GM10847 (cell line): ENCODE results near the gene RGL2.
A peak's percentile ranks its signal among the peaks of the same experiment; 100 is the strongest.

Source experiments
- POLR2A ChIP-seq: IDR thresholded peaks from 2 replicates; pipeline ENCODE4 v1.6.1; 2011; ENCODE audit not compliant: insufficient read length; ENCODE audit errors: extremely low read depth

RGL2 gene

DNA sequence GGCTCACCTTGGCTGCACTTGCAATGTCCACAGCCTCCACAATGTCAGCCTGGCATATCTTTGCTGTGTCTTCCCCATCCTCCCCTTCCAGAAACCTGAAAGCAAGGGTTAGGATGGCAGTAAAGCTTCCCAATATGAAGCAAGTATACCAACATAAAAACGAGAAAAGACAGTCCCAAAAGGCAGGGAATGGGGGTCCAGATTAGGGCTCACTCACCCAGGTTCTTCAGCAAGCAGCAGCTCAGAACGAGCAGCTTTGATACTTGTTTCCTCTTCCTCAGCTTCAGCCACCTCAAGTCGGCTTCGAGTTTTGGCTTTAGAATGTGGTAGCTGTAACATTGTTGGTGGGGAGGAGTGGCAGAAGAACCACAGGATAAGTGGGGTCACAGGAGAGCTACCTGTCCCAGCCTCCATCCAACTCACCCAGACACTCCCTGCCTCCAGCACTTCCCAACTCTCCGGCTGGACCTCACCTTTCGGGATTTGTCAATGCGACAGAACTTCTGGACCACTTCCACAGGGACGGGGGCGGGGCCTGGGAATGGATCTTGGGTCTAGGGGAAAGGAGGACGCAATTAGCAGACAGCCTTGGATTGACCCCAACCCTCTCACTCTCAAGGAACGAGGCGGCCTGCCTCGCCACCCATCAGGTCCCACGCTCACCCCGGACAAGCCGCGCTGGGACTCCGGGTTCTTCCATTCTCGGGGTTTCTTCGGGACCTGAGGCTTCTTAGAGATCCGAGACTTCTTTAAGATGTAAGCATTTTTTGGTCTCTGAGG is 10.4 kb downstream of the RGL2 start:
- no peak for TF ChIP-seq POLR2A

DNA sequence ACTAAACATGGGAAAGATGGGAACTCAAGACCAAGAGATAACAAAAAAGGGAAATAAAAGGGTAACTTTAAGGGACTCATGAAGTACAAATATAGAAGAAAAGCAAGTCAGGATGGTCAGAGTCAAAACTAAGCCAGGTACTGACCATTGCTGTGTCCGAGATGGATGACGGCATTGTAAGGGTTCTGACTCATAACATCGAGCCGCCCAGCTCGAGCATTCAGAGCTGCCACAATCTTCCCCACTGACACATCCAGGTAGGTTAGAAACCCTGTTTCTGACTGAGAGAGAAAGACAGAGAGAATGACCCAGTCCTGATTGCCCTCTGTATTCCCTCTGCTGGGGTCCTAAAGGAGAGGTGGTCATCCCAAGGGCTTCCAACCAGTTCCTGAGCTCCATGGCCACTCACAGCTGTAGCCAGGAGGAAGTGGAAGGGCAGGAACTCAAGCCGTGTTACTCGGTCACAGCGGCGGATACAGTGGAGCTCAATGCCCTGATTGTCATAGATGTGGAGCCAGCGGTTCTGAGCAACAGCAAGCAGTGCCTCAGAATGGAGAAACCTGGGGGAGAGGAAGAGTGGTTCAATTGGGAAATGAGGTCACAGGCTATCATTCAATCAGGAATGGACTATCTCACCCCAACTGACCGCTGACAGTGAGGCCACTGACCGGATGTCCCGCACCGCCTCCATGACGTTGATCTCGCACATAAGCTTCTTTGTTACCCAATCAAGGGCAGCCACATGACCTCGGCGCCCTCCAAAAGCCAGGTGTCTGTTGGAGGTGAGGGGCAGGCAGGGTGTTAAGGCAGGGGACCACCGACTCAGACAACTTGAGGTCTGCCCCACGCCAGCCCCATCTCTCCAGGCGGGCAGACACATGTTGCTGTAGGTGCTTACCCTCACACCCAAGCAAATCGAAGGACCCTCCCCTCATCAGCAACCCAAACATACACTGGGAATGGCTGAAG is 11.5 kb downstream of the RGL2 start:
- no peak for TF ChIP-seq POLR2A

- no peak for TF ChIP-seq POLR2A
Observed at GRCh38 chr6:33280539-33280938, 18.2 kb downstream of the RGL2 start.

- no peak for TF ChIP-seq POLR2A
Observed at GRCh38 chr6:33279971-33280511, 18.7 kb downstream of the RGL2 start.

GRCh38 chr6:33279257-33279695 is 19.5 kb downstream of the RGL2 start:
- TF ChIP-seq POLR2A, result no peak

GRCh38 chr6:33278810-33279209 is 19.9 kb downstream of the RGL2 start:
- TF ChIP-seq POLR2A, result no peak

DNA sequence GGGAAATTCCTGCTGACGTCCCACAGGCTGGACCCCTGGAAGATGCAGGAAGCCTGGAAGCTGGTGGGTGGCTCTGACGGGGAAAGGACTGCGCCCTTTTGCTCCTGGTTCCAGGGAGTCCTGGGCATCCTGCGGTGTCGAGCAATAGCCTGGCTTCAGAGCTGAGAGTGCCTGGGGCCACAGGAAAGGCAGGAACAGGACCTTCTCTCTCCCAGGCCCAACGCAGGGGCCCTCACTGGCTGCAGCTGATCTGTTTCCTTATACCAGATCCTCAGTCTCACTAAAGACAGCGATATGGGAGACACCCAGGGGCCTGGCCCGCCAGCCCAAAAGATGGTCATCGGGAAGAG is 20.4 kb downstream of the RGL2 start:
- no peak for TF ChIP-seq POLR2A

DNA sequence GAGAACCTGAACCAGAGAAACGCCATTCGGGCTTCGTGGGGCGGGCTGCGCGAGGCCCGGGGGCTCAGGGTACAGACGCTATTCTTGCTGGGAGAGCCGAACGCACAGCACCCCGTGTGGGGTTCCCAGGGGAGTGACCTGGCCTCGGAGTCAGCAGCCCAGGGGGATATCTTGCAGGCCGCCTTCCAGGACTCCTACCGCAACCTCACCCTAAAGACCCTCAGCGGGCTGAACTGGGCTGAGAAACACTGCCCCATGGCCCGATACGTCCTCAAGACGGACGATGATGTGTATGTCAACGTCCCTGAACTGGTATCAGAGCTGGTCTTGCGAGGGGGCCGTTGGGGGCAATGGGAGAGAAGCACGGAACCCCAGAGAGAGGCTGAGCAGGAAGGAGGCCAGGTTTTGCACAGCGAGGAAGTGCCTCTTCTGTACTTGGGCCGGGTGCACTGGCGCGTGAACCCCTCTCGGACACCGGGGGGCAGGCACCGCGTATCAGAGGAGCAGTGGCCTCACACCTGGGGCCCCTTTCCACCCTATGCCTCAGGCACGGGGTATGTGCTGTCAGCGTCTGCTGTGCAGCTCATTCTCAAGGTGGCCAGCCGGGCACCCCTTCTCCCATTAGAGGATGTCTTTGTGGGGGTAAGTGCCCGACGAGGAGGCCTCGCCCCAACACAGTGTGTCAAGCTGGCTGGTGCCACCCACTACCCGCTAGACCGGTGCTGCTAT is 20.9 kb downstream of the RGL2 start:
- peak; percentile 4 for TF ChIP-seq POLR2A

GRCh38 chr6:33276864-33277662 is 21.7 kb downstream of the RGL2 start, which contains the start of gene B3GALT4:
B3GALT4 (plus strand) TSS chr6:33277123; CDS start chr6:33277420, 297 bp downstream.
- TF ChIP-seq POLR2A, result peak; percentile 43

DNA sequence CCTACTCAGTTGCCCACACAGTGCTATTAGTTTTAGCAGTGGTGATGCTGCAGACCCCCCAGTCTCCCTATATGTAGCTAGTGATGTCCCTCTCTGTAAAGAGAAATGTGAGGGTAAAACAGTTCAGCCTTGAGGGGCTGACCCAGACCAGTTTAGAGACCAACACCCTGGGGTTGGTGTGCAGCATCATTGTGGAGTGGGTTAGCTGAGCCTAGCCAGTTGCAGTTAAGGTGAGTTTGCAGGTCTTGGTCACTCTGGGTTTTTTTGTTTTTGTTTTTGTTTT is 22.2 kb downstream of the RGL2 start:
- TF ChIP-seq POLR2A, result no peak

DNA sequence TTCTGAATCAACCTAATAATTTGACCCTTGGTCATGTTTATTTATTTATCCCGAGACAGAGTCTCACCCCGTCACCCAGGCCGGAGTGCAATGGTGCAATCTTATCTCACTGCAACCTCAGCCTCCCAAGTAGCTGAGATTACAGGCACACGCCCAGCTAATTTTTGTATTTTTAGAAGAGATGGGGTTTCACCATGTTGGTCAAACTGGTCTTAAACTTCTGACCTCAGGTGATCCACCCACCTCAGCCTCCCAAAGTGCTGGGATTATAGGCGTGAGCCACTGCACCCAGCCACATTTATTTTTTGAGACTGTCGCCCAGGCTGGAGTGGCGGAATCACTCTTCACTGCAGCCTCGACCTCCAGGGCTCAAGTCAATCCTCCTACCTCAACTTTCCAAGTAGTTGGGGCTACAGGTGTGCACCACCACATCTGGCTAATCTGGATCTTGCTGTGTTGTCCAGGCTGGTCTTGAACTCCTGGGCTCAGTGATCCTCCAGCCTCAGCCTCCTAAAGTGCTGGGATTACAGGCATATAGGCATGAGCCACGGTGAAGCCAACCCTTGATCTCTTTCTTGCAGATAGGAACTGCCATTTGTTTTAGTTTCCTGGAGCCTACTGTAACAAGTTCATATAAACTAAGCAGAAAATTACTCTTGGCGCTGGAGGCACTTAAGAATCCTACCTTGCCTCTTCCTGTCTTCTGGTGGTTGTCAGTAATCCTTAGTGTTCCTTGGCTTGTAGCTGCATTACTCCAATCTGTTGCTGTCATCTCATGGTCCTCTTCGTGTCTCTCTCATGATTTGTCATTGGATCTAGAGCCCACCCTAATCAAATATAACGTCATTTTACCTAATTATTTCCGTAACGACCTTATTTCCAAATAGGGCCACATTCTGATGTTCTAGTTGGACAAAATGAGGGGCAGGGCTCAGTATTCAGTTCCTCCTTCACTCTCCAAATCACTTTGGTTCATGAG is 24.5 kb downstream of the RGL2 start:
- no peak for TF ChIP-seq POLR2A

DNA sequence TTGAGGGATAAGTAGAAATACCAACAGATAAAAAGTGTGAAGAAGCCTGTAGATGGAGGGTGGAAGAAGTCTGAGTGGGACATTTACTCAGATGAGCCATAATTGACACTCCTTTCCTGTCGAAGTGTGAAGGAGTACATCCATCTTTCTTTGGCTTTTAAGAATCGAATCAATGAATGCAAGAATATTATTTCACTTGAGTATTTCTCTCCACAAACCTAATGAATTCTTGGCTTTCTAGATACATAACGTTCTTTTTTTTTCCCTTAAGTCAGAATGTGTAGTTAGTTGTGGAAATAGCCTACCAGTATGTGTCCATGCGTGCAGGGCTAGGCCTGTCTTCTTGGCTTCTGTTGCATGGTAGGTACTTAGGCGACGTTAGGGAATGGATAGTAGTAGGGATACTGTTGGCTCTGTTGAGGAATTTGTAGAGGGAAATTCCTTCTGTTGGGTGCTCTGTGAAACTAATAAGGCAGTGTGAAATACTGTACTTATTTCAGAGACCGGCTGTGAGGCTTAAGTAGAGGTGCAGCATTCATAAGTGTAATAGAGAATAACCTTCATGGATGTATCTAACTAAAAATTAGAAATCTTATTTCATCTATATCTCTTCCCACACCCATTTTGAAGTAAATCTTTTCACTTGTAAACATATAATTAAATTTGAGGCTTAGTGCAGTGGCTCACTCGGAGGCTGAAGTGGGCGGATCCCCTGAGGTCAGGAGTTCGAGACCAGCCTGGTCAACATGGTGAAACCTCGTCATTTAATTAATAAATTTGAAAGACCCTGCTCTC is 25.4 kb downstream of the RGL2 start:
- no peak for TF ChIP-seq POLR2A
